Osteocyte (in vitro differentiated cells): ENCODE measurements around the gene PEX11B. TPM values are rescaled to one million over a fixed set of nuclear protein-coding genes. Genes with fewer than 3 reads are reported as not detected.
A peak's percentile ranks its signal among the peaks of the same experiment; 100 is the strongest.

ENCODE experiments used
- DNase-seq: peaks from one replicate; pipeline ENCODE4 v3.0.0; 2021; ENCODE audit warnings: mixed read lengths; ENCODE audit not compliant: unreplicated experiment; ENCODE audit errors: extremely low spot score
- H3K27ac Mint-ChIP-seq: one replicate; pipeline ENCODE4 v1.8.0; 2021; ENCODE audit warnings: mild to moderate bottlenecking, mixed read lengths; ENCODE audit not compliant: unreplicated experiment
- H3K27me3 Mint-ChIP-seq: one replicate; pipeline ENCODE4 v1.8.0; 2021; ENCODE audit warnings: mixed read lengths; ENCODE audit not compliant: unreplicated experiment
- H3K36me3 Mint-ChIP-seq: one replicate; pipeline ENCODE4 v1.8.0; 2021; ENCODE audit warnings: mixed read lengths; ENCODE audit not compliant: unreplicated experiment
- H3K4me1 Mint-ChIP-seq: one replicate; pipeline ENCODE4 v1.8.0; 2021; ENCODE audit warnings: mixed read lengths; ENCODE audit not compliant: unreplicated experiment
- H3K4me3 Mint-ChIP-seq: one replicate; pipeline ENCODE4 v1.8.0; 2021; ENCODE audit warnings: mild to moderate bottlenecking, moderate library complexity, mixed read lengths; ENCODE audit not compliant: unreplicated experiment
- H3K9me3 Mint-ChIP-seq: one replicate; pipeline ENCODE4 v1.8.0; 2021; ENCODE audit warnings: mixed read lengths; ENCODE audit not compliant: unreplicated experiment
- CTCF ChIP-seq: fragments of 200-600 bp; sonication (generic); IDR thresholded peaks from 2 replicates; pipeline ENCODE4 v1.5.0; 2021; ENCODE audit warnings: antibody characterized with exemption, mild to moderate bottlenecking, moderate library complexity
- long read RNA-seq: library from polyadenylated mRNA; unstranded; transcript quantifications from one replicate; pipeline ENCODE4 v2.0.0, GENCODE V29; 2021
- total RNA-seq: library from RNA; stranded (reverse); gene quantifications from 2 replicates; pipeline ENCODE4 v1.2.1, GENCODE V29; 2021

The PEX11B gene
- 29.8 and 36.5 TPM in 2 replicates for total RNA-seq
- long read RNA-seq, transcript PEX11B-201 (4 exons, 1,740 nt): major isoform, 129 of 141 reads
- long read RNA-seq, partial matches to known transcripts: 6 of 141 reads
- long read RNA-seq, other reads (novel, unspliced or antisense): 6 of 141 reads

- Mint-ChIP-seq H3K27ac (peak within 1 kb of the TSS; percentile 98), H3K36me3 (peaks cover 23% of the 10 kb centered on the region), H3K4me3 (peak within 1 kb of the TSS; percentile 90), H3K9me3 (no peaks in the 10 kb centered on the region), H3K27me3 (no peaks in the 10 kb centered on the region), H3K4me1 (peaks cover 30% of the 10 kb centered on the region)
- no peak for TF ChIP-seq CTCF
- DNase-seq: peak; percentile 92
Observed at GRCh38 chr1:145918144-145918991, at the start of gene PEX11B. PEX11B (minus strand) TSS chr1:145918717; CDS start chr1:145918688, 29 bp downstream.

GRCh38 chr1:145967288-145967687 is 48.8 kb upstream of the PEX11B start:
- Mint-ChIP-seq H3K27ac (no peak overlapping the region), H3K9me3 (peaks cover 4% of the 10 kb centered on the region), H3K36me3 (peaks cover 8% of the 10 kb centered on the region), H3K4me1 (peaks cover 28% of the 10 kb centered on the region), H3K27me3 (no peaks in the 10 kb centered on the region), H3K4me3 (no peak overlapping the region)
- no peak for TF ChIP-seq CTCF
- DNase-seq: no peak

DNA sequence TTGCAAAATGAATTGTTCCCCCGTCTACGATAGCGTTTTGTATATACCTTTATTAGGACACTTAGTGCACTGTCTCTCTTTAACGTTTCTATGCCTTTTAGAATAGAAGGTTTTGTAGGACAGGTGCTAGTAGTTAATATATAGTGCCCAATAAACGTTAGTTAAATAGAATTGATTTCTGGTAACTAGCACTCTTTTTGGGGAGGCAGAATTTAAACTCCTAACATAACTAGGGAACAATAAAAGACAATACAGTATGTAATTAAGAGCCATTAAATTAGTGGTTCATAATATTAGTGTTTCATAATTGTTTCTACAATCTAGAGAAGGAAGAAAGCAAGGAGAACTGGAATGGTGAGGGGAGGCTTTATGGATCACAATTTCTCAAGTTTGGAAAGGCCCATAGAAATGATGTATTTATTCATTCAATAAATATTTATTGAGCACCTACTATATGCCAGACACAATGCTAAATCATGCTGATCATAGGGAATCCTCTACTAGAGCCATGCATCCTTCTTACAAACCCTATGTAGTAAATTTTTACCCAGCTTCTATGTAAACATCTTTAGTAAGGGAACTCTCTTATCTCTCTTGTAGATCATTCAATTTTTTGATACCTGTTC is 46.7 kb upstream of the PEX11B start:
- peak overlapping the region; percentile 89 for H3K4me3 Mint-ChIP-seq
- peak overlapping the region; percentile 98 for H3K27ac Mint-ChIP-seq
- peaks cover 5% of the 10 kb centered on the region for H3K36me3 Mint-ChIP-seq
- DNase-seq: no peak
- peaks cover 43% of the 10 kb centered on the region for H3K4me1 Mint-ChIP-seq
- TF ChIP-seq CTCF: no peak
- H3K9me3 Mint-ChIP-seq: peaks cover 4% of the 10 kb centered on the region
- H3K27me3 Mint-ChIP-seq: no peaks in the 10 kb centered on the region

GRCh38 chr1:145964328-145965118 is 46.0 kb upstream of the PEX11B start, which contains the start of the genes ANKRD34A and POLR3GL:
ANKRD34A (minus strand) TSS chr1:145964575; CDS start chr1:145961759, 2,816 bp downstream.
POLR3GL (plus strand) TSS chr1:145964690; CDS start chr1:145974866, 10,176 bp downstream.
- Mint-ChIP-seq H3K4me1 (peaks cover 47% of the 10 kb centered on the region), H3K36me3 (peaks cover 5% of the 10 kb centered on the region), H3K4me3 (peak within 1 kb of the TSS; percentile 89), H3K27me3 (no peaks in the 10 kb centered on the region), H3K9me3 (peaks cover 4% of the 10 kb centered on the region), H3K27ac (peak within 1 kb of the TSS; percentile 98)
- TF ChIP-seq CTCF: no peak
- peak; percentile 94 for DNase-seq
